Stomach (tissue), 4 donors: ENCODE measurements around the gene LRP1B.

Experiments used
- CTCF ChIP-seq, 7 experiments: fragments of 450-650 bp in 4 of 7; fragments of 200-600 bp in 3 of 7; sonication (generic) in 3 of 7; IDR thresholded peaks; one replicate each; pipeline ENCODE4 v1.5.1; 2016 to 2019; ENCODE audit warnings: antibody characterized with exemption in 7 of 7, control low read depth in 2 of 7, mild to moderate bottlenecking in 1 of 7
- POLR2A ChIP-seq, 4 donors: fragments of 450-650 bp; IDR thresholded peaks; one replicate each; pipeline ENCODE4 v1.6.1; 2016; ENCODE audit warnings: antibody characterized with exemption in 4 of 4, control low read depth in 2 of 4, mild to moderate bottlenecking in 1 of 4, moderate library complexity in 1 of 4
- POLR2AphosphoS5 ChIP-seq, 3 donors: sonication (generic); formaldehyde crosslinking; IDR thresholded peaks; one replicate each; pipeline ENCODE4 v1.6.1; 2016; ENCODE audit warnings: antibody characterized with exemption in 3 of 3

- TF ChIP-seq POLR2AphosphoS5 (IDR thresholded peaks at IDR 0.05): no peak
- no peak for TF ChIP-seq POLR2A (IDR thresholded peaks at IDR 0.05)
- no peak for TF ChIP-seq CTCF (IDR thresholded peaks at IDR 0.05)
These were observed 11.5 kb downstream of the LRP1B start for GRCh38 chr2:142119347-142119746.
